NCI-H1436 treated with DMSO at 0.1 percent for 48 hours (cell line): ENCODE measurements around the gene EPB42.
"Not testable (repeated sequence)": the region's sequence is repeated elsewhere in the genome, so short reads cannot be mapped to it uniquely, and the experiment has no call there.

Experiments used
- DNase-seq: peaks from one replicate; lab custom pipeline; 2025; lab: John Stamatoyannopoulos, UW

The EPB42 gene

GRCh38 chr15:43212299-43212698 is 8.5 kb downstream of the EPB42 start:
- no peak for DNase-seq

GRCh38 chr15:43211224-43211735 is 9.5 kb downstream of the EPB42 start:
- DNase-seq, result no peak

DNA sequence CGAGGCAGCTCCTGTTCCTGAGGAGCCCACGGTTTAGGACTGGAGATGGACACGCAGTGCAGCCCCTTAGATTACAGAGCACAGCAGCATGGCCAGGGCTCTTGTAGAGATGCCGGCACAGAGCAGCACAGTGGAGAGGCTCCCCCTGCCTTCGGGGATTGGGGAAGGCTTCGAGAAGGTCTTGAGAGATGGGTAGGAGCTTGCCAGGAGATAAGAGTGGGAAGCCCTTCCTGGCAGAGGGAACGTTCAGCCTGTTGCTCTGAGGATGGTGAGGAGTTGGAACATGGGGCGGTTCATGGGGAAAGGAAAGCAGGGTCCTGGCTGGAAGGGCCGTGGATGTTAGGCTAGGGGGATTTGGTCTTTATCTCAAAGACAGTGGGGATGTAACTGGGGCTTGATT is 10.0 kb downstream of the EPB42 start:
- no peak for DNase-seq

DNA sequence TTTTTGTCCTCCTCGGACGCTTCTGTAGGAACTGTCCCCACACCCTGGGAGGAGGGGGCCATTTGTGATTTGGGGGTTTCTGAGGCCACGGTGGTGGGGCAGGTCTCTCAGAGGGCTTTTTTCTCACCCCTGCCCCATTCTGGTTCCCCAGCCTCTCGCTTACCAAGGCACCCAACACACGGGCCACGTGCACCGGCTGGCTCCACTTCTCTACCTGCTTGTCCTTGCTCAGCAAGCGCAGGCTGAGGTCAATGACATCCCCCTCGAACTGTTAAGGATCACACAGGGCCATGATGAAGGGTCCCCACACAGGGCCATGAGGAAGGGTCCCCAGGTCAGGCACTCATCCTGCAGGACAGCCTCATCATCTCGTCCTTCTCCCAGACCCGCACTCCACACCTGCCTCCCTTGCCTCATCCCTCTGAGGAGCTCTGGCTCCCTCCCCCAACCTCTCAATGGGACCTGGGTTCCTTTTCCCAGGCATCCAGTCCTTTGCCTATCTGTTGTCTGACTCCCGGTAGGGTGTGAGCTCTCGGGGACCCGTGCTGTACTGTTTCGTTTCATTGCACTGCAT is 10.6 kb downstream of the EPB42 start:
- DNase-seq, result no peak

DNA sequence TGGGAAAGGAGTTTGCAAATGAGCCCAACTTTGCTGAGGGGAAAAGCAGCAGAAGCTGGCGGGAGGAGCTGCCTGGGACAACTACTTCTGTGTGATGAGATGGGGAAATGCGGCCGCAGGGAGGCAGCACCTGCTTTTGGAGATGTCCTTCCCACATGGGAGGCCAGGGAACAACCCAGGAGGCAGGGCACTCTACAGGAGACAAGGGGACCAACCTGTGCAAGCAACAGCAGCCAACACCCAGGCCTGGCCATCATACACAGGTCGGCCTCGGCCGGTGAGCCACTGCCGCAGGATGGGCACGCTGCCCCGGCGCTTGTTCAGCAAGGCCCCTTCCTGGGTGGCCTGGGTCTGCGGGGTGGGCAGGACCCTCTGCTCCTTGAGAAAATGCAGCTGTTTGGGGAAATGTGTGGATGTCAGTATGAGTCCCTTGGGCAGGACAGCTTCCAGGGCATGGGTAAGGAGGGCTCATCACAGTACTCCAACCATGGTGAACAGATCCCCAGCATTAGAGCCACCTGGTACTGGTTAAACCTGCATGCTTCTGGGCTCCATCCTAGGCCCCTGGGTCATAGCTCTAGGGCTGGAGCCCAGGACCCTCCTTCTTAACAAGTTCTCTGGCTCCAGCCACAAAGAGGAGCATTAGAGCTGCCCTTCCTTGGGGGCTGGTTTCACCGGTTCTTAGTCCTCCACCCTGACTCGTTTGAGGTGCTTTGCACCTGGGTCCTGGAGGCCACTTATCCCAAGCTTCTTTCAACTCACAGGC is 11.6 kb downstream of the EPB42 start:
- no peak for DNase-seq

DNA sequence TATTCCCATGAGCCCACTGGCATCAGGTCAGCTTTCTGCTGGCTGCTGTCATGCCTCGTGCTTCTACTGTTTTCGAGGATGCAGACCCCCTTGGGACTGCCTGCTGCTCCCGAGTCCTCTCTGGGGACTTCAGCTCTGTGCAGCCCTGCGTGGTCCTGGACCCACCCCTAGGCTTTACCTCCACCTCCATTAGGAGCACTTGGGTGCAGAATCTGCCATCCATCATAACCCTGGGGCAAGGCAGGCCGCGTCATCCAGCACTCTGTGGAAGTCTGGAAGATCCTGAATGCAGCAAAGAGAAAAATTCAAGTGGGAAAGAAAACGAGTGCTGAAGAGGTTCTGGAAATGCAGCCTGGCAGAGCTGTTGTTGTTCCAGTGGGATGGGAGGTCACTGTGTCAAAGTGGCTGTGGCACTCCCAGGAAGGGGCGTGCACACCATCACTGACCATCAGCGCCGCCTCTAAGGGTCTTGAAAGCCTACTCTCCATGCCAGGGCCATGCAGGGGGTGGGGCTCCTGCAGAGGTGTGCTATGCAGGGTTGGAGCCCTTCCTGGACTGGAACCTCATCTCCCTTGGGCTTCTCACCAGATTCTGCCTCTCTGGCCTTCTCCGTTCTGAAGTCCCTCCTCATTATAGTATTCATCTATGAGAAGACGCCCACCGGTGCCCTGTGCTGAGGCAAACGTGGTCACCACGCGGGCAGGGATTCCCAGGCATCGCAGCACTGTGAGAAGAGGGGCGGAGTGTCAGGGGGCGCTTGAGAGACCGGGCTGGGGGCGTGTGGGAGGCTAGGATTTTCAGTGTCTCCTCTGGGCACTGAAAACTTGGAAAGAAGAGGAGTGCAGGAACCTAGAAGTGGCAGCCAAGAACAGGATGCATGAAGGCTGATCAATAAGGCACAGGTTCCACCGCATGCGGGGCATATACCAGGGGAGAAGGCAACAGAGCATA is 12.5 kb downstream of the EPB42 start:
- DNase-seq, result no peak

DNA sequence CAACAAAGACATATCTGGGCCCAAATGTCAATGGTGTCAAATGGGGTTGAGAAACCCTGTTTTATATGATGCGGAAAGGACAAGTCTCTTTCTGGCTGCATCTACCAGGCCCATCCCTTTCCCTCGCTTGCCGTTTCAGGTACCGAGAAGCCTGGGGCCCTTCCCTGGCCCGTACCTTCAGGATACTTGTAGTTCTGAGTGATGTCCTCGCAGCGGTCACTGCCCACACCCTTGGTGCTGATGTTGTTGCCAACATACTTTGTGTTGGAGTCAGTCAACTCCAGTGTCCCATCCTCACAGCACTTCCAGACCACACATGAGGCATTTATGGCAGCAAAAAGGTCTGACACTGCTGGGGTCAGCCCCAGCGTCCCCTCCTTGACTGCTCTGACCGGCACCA is 13.8 kb downstream of the EPB42 start:
- no peak for DNase-seq

GRCh38 chr15:43206054-43206453 is 14.8 kb downstream of the EPB42 start:
- DNase-seq, result no peak

- no peak for DNase-seq
These were observed 16.6 kb downstream of the EPB42 start for GRCh38 chr15:43204016-43204901.

GRCh38 chr15:43199945-43200488 is 20.8 kb downstream of the EPB42 start:
- DNase-seq, result no peak

- no peak for DNase-seq
These were observed 21.8 kb downstream of the EPB42 start for GRCh38 chr15:43198992-43199391.

- not testable (repeated sequence) for DNase-seq
These were observed 22.3 kb downstream of the EPB42 start for GRCh38 chr15:43198556-43198955.

- not testable (repeated sequence) for DNase-seq
These were observed 23.0 kb downstream of the EPB42 start for GRCh38 chr15:43197773-43198172.

DNA sequence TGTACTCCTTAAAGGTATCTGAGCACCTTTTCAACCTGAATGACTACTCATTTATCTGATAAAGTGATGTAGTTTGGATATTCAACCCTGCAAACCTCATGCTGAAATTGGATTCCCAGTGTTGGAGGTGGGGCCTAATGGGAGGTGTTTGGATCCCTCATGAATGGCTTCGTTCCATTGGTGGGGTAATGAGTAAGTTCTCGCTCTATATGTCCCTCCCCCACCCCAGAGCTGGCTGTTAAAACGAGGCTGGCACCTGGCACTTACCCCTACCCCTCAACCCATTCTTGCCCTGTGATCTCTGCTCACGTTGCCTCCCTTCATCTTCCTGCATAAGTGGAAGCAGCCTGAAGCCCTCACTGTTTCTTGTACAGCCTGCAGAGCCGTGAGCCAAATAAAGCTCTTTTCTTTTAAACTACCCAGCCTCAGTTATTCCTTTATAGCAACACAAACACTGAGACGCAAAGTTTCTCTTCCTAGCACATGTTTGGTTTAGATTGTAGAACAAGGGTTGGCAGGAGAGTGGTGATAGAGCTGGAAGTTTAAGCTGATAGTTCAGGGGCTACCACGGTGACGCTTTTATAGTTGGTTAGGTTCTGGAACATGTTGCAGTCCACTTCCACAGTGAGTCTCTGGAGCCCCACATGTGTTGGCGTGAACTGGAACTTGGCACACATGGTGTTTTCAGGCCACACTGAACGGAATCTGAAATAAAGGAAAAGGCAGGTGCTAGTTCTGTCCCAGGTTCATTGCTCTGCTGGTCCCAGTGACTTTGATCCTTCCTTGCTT is 23.9 kb downstream of the EPB42 start:
- no peak for DNase-seq

DNA sequence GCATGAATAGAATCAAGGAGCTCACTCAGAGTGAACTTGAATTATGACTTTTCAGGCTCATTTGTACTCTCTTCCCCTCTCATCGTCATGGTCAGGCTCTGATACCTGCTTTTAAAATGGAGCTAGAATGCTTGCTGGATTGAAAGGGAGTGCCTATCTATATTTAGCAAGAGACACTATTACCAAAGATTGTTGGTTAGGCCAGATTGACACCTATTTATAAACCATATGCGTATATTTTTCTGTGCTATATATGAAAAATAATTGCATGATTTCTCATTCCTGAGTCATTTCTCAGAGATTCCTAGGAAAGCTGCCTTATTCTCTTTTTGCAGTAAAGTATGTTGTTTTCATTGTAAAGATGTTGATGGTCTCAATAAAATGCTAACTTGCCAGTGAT is 26.0 kb downstream of the EPB42 start:
- DNase-seq, result no peak

DNA sequence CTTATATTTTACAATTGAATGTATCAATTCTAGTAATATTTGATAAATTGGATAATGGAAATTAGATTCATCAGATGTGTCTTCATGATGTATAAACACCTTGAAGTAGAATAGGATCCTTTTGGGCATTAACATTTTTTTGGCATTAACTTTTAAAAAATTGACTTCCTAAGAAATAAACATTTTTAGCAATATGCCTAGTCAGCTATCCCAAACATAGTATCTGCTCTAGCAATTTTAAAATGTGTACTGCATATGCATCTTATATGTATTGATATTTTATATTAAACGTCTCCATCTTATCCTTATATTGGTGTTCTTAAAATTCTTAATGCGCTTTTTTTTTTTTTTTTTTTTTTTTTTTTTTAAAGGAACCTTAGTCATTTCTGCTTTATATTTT is 27.1 kb downstream of the EPB42 start:
- no peak for DNase-seq

DNA sequence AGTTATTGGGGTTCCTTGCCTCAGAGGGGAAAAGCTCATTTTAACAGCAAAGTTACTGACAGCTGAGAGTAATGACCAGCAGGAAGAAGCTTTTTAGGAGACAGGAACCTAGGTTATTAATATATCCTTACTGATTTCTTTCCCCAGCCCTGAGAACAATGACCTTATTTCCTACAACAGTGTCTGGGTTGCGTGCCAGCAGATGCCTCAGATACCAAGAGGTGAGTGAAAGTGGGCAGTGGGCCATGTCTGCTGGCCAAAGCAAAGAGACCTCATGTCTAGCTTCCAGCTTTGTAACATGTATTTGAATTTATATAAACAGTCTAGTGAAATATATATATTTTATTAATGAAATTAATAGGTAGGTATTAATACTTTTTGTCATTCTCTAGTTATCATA is 30.6 kb downstream of the EPB42 start:
- no peak for DNase-seq

GRCh38 chr15:43189296-43189695 is 31.5 kb downstream of the EPB42 start:
- DNase-seq, result no peak

GRCh38 chr15:43187544-43188155 is 33.2 kb downstream of the EPB42 start:
- DNase-seq, result no peak

DNA sequence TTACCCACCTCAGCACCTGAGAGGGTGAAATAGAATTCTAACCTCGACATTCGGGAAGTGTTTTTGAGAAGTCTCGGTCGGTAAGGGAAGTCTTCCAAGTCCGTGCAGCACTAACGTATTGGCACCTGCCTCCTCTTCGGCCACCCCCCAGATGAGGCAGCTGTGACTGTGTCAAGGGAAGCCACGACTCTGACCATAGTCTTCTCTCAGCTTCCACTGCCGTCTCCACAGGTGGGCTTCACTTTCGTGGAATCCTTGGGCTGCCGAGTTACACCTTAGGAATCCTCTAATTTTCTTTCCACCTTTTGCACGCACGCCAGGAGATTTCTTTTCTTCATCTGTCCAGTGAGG is 34.8 kb downstream of the EPB42 start:
- DNase-seq, result no peak
